Epithelial cell of esophagus (primary cell): ENCODE results near the gene SSTR3.

Experiments used
- DNase-seq: peaks from one replicate; pipeline ENCODE4 v3.0.0; 2010; ENCODE audit warnings: low read depth
- H3K4me3 ChIP-seq: 2 replicates; pipeline ENCODE4 v1.5.1; 2011; ENCODE audit warnings: mild to moderate bottlenecking, low read length, control low read depth
- CTCF ChIP-seq: IDR thresholded peaks from 2 replicates; pipeline ENCODE4 v1.5.1; 2011; ENCODE audit warnings: low read depth, mild to moderate bottlenecking, low read length, control low read depth, inconsistent platforms; ENCODE audit not compliant: insufficient read depth; ENCODE audit errors: missing control alignments

The SSTR3 gene

GRCh38 chr22:37165066-37165465 lies 47.2 kb downstream of the SSTR3 start:
- DNase-seq = no peak
- H3K4me3 ChIP-seq = no peak overlapping the region
- TF ChIP-seq CTCF = no peak

GRCh38 chr22:37164505-37164887 lies 47.8 kb downstream of the SSTR3 start:
- DNase-seq = no peak
- no peak for TF ChIP-seq CTCF
- H3K4me3 ChIP-seq = no peak overlapping the region

- H3K4me3 ChIP-seq = no peak overlapping the region
- TF ChIP-seq CTCF = no peak
- DNase-seq = no peak
Observed at GRCh38 chr22:37163575-37164504, 48.4 kb downstream of the SSTR3 start.

- TF ChIP-seq CTCF = no peak
- no peak overlapping the region for H3K4me3 ChIP-seq
- no peak for DNase-seq
Observed at GRCh38 chr22:37163096-37163489, 49.2 kb downstream of the SSTR3 start.

- no peak overlapping the region for H3K4me3 ChIP-seq
- DNase-seq = no peak
- TF ChIP-seq CTCF = no peak
Observed at GRCh38 chr22:37162221-37163095, 49.8 kb downstream of the SSTR3 start.

- TF ChIP-seq CTCF = no peak
- no peak for DNase-seq
- H3K4me3 ChIP-seq = no peak overlapping the region
Observed at GRCh38 chr22:37161443-37161842, 50.8 kb downstream of the SSTR3 start.
